GM19452 (cell line): Measurements from ENCODE around the gene SH2D2A.

Source experiments
- ATAC-seq: cut with Tn5 transposase; IDR thresholded peaks from one replicate; pipeline ENCODE4 v1.9.1; 2021; ENCODE audit not compliant: unreplicated experiment

Gene SH2D2A

GRCh38 chr1:156848461-156849150 lies 32.0 kb upstream of the SH2D2A start:
- ATAC-seq = no peak

- ATAC-seq = no peak
Measured at GRCh38 chr1:156847591-156848460, 31.2 kb upstream of the SH2D2A start.

GRCh38 chr1:156846643-156847042 lies 30.0 kb upstream of the SH2D2A start:
- no peak for ATAC-seq

GRCh38 chr1:156845953-156846545 lies 29.4 kb upstream of the SH2D2A start:
- ATAC-seq = no peak

- ATAC-seq = no peak
Measured at GRCh38 chr1:156845055-156845952, 28.7 kb upstream of the SH2D2A start.

GRCh38 chr1:156844638-156845037 lies 28.0 kb upstream of the SH2D2A start:
- ATAC-seq = no peak

- ATAC-seq = no peak
Measured at GRCh38 chr1:156844102-156844501, 27.5 kb upstream of the SH2D2A start.

GRCh38 chr1:156842618-156843300 lies 26.1 kb upstream of the SH2D2A start:
- no peak for ATAC-seq

GRCh38 chr1:156841295-156841855 lies 24.7 kb upstream of the SH2D2A start:
- no peak for ATAC-seq

- no peak for ATAC-seq
Measured at GRCh38 chr1:156840898-156841279, 24.2 kb upstream of the SH2D2A start.

- no peak for ATAC-seq
Measured at GRCh38 chr1:156840186-156840897, 23.7 kb upstream of the SH2D2A start.

- ATAC-seq = no peak
Measured at GRCh38 chr1:156839426-156840109, 22.9 kb upstream of the SH2D2A start.

- no peak for ATAC-seq
Measured at GRCh38 chr1:156838972-156839371, 22.3 kb upstream of the SH2D2A start.

- no peak for ATAC-seq
Measured at GRCh38 chr1:156836892-156837291, 20.2 kb upstream of the SH2D2A start.

- ATAC-seq = no peak
Measured at GRCh38 chr1:156836041-156836654, 19.5 kb upstream of the SH2D2A start.

- ATAC-seq = no peak
Measured at GRCh38 chr1:156834322-156834721, 17.7 kb upstream of the SH2D2A start.

- no peak for ATAC-seq
Measured at GRCh38 chr1:156833603-156834002, 17.0 kb upstream of the SH2D2A start.

- no peak for ATAC-seq
Measured at GRCh38 chr1:156832434-156832833, 15.8 kb upstream of the SH2D2A start.
